Neuronal stem cell (in vitro differentiated cells): ENCODE results near the gene GPA33.

Experiments
- DNase-seq: peaks from one replicate; pipeline ENCODE4 v3.0.0-alpha.2; 2013; ENCODE audit warnings: low spot score
- H2AFZ ChIP-seq: one replicate; pipeline ENCODE4 v1.6.1; 2013; ENCODE audit warnings: mild to moderate bottlenecking, low read length, inconsistent platforms
- H2AK5ac ChIP-seq: 2 replicates; pipeline ENCODE4 v1.6.1; 2013; ENCODE audit warnings: low read depth, mild to moderate bottlenecking, inconsistent platforms, low read length, moderate library complexity, mixed read lengths
- H2BK120ac ChIP-seq: 2 replicates; pipeline ENCODE4 v1.6.1; 2013; ENCODE audit warnings: low read depth, mild to moderate bottlenecking, inconsistent platforms, low read length, moderate library complexity, mixed read lengths
- H2BK12ac ChIP-seq: one replicate; pipeline ENCODE4 v1.6.1; 2013; ENCODE audit warnings: low read length, inconsistent platforms
- H2BK15ac ChIP-seq: 2 replicates; pipeline ENCODE4 v1.6.1; 2013; ENCODE audit warnings: mild to moderate bottlenecking, low read length, inconsistent platforms, mixed read lengths
- H2BK5ac ChIP-seq: one replicate; pipeline ENCODE4 v1.6.1; 2013; ENCODE audit warnings: inconsistent platforms, mild to moderate bottlenecking, low read length, moderate library complexity
- H3K14ac ChIP-seq: one replicate; pipeline ENCODE4 v1.6.1; 2013; ENCODE audit warnings: low read length, inconsistent platforms
- H3K18ac ChIP-seq: 2 replicates; pipeline ENCODE4 v1.6.1; 2013; ENCODE audit warnings: low read length, inconsistent platforms
- H3K23ac ChIP-seq: 2 replicates; pipeline ENCODE4 v1.6.1; 2013; ENCODE audit warnings: low read depth, mild to moderate bottlenecking, mixed read lengths, low read length, inconsistent platforms; ENCODE audit not compliant: poor library complexity
- H3K27ac ChIP-seq: replicated peaks from 3 replicates; pipeline ENCODE4 v1.5.1; 2013; ENCODE audit warnings: low read length, inconsistent platforms
- H3K27me3 ChIP-seq, 3 experiments: 2 replicates each; pipeline ENCODE4 v1.6.1; 2013; ENCODE audit warnings: low read length in 3 of 3, mild to moderate bottlenecking in 2 of 3, inconsistent platforms in 1 of 3, low read depth in 1 of 3, mixed read lengths in 1 of 3, moderate library complexity in 1 of 3; ENCODE audit not compliant: control insufficient read depth in 3 of 3, insufficient read depth in 3 of 3
- H3K36me3 ChIP-seq, 2 donors: replicated peaks in 1 of 2; 2 replicates each; pipeline ENCODE4 v1.6.1; 2013; ENCODE audit warnings: low read length in 2 of 2; ENCODE audit not compliant: control insufficient read depth in 2 of 2, insufficient read depth in 2 of 2
- H3K4ac ChIP-seq: 2 replicates; pipeline ENCODE4 v1.6.1; 2013; ENCODE audit warnings: inconsistent platforms, mild to moderate bottlenecking, low read length, moderate library complexity
- H3K4me1 ChIP-seq, 2 donors: 1 replicate in 1 of 2; 2 replicates in 1 of 2; pipeline ENCODE4 v1.6.1; 2013; ENCODE audit warnings: low read length in 2 of 2, low read depth in 1 of 2; ENCODE audit not compliant: control insufficient read depth in 2 of 2, insufficient read depth in 1 of 2
- H3K4me2 ChIP-seq: one replicate; pipeline ENCODE4 v1.6.1; 2013; ENCODE audit warnings: mild to moderate bottlenecking, low read length, inconsistent platforms; ENCODE audit not compliant: insufficient read depth, poor library complexity, severe bottlenecking
- H3K4me3 ChIP-seq, 2 donors: 2 replicates each; pipeline ENCODE4 v1.5.1; 2013; ENCODE audit warnings: low read length in 2 of 2, mild to moderate bottlenecking in 2 of 2, inconsistent platforms in 1 of 2, moderate library complexity in 1 of 2
- H3K79me1 ChIP-seq: one replicate; pipeline ENCODE4 v1.6.1; 2013; ENCODE audit warnings: low read depth, mild to moderate bottlenecking, inconsistent platforms, low read length, moderate library complexity
- H3K9ac ChIP-seq: one replicate; pipeline ENCODE4 v1.6.1; 2013; ENCODE audit warnings: mild to moderate bottlenecking, low read depth, low read length, inconsistent platforms; ENCODE audit not compliant: poor library complexity
- H3K9me3 ChIP-seq, 2 donors: replicated peaks in 1 of 2; 2 replicates each; pipeline versions ENCODE3 to v1.6.1; 2013; ENCODE audit warnings: low read length in 2 of 2, mild to moderate bottlenecking in 2 of 2, inconsistent platforms in 1 of 2, low read depth in 1 of 2, mixed read lengths in 1 of 2, moderate library complexity in 1 of 2; ENCODE audit not compliant: control insufficient read depth in 2 of 2, insufficient read depth in 1 of 2
- H4K8ac ChIP-seq: one replicate; pipeline ENCODE4 v1.6.1; 2013; ENCODE audit warnings: low read depth, mild to moderate bottlenecking, inconsistent platforms, low read length, moderate library complexity
- H4K91ac ChIP-seq: one replicate; pipeline ENCODE4 v1.6.1; 2013; ENCODE audit warnings: low read length, low read depth, mild to moderate bottlenecking, inconsistent platforms; ENCODE audit not compliant: poor library complexity
- WGBS, 2 donors: extraction: QIAGEN DNeasy Blood & Tissue Kit; methylation state at CpG; one replicate each; pipeline ENCODE4 v1.1.7; 2013; ENCODE audit warnings: missing lambda C conversion rate in 2 of 2, mixed read lengths in 1 of 2; ENCODE audit not compliant: insufficient read length in 2 of 2, insufficient replicate concordance in 1 of 2; ENCODE audit errors: extremely low coverage in 2 of 2; 5-methylcytosine and 5-hydroxymethylcytosine counted together

The GPA33 gene

DNA sequence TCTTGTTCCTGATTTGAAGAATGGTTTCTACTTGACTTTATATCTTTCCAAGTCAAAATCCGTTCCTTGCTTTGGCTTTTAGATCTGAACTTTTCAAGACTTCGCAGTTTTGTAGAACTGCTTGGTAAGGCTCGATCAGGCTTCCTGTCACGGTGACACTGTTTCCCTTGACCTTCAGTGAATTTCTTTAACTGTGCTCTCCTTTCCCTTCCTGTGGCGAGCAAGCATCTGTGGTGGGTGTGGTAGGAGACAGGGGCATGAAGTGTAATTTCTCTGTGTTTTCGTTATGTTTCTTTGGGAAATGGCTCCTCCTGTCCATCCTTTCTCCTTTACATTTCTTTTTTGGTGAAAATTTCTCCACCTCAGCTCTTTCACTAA is 14.1 kb upstream of the GPA33 start:
- no peak for DNase-seq
- H2BK5ac ChIP-seq = no peak overlapping the region
- H2BK15ac ChIP-seq = no peak overlapping the region
- H3K14ac ChIP-seq = no peak overlapping the region
- no peak overlapping the region for H3K4me3 ChIP-seq
- H3K4ac ChIP-seq = no peak overlapping the region
- no peaks in the 10 kb centered on the region for H3K36me3 ChIP-seq
- H3K18ac ChIP-seq = no peak overlapping the region
- no peak overlapping the region for H3K27ac ChIP-seq
- no peak overlapping the region for H2BK120ac ChIP-seq
- H4K8ac ChIP-seq = no peak overlapping the region
- no peak overlapping the region for H4K91ac ChIP-seq
- no peak overlapping the region for H2BK12ac ChIP-seq
- no peaks in the 10 kb centered on the region for H3K79me1 ChIP-seq
- H2AFZ ChIP-seq = no peak overlapping the region
- H2AK5ac ChIP-seq = no peak overlapping the region
- H3K9ac ChIP-seq = no peak overlapping the region
- no peak overlapping the region for H3K4me2 ChIP-seq
- peaks cover 0 to 5% of the 10 kb centered on the region in 2 donors for H3K9me3 ChIP-seq
- H3K23ac ChIP-seq = no peak overlapping the region
- H3K27me3 ChIP-seq = no peaks in the 10 kb centered on the region
- no CpG with 5 or more reads among the region's 6 CpGs for WGBS, 2 donors
- peaks cover 0 to 7% of the 10 kb centered on the region in 2 donors for H3K4me1 ChIP-seq

DNA sequence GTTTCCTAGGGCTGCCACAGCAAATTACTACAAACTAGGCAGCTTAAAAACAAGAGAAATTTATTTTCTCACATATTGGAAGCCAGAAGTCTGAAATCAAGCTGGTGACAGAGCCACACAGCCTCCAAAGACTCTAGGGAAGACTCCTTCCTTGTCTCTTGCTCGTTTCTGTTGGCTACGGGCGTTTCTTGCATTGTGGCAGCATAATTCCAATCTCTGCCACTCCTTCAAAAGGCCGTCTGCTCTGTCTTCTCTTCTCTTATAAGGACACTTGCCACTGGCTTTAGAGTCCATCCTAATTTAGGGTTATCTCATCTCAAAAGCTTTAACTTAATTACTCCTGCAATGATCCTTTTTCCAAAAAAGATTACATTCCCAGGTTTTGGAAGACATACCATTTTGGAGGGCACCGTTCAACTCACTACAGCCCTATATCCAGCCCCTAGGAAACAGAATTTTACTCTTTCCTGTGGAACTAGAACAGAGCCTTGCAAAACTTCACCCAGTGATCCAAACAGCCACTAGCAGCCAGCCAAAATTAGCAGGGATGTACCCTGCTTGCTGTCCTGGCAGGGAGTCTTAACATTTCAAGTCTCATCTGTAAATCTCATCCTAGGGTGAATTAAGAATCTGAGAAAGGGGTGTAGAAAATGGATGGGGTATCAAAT is 12.9 kb upstream of the GPA33 start:
- Histone ChIP-seq H2BK120ac (no peak overlapping the region), H3K4me1 (peaks cover 0 to 6% of the 10 kb centered on the region in 2 donors), H3K4me3 (no peak overlapping the region), H3K36me3 (no peaks in the 10 kb centered on the region), H2BK15ac (no peak overlapping the region), H3K18ac (no peak overlapping the region), H2BK5ac (no peak overlapping the region), H2AFZ (no peak overlapping the region), H3K79me1 (no peaks in the 10 kb centered on the region), H2AK5ac (no peak overlapping the region), H3K14ac (no peak overlapping the region), H3K4ac (no peak overlapping the region), H4K8ac (no peak overlapping the region), H3K4me2 (no peak overlapping the region), H3K27ac (no peak overlapping the region), H4K91ac (no peak overlapping the region), H3K23ac (no peak overlapping the region), H3K9ac (no peak overlapping the region), H3K9me3 (peaks cover 0 to 5% of the 10 kb centered on the region in 2 donors), H3K27me3 (no peaks in the 10 kb centered on the region), H2BK12ac (no peak overlapping the region)
- DNase-seq = no peak
- no CpG with 5 or more reads among the region's 5 CpGs for WGBS, 2 donors

DNA sequence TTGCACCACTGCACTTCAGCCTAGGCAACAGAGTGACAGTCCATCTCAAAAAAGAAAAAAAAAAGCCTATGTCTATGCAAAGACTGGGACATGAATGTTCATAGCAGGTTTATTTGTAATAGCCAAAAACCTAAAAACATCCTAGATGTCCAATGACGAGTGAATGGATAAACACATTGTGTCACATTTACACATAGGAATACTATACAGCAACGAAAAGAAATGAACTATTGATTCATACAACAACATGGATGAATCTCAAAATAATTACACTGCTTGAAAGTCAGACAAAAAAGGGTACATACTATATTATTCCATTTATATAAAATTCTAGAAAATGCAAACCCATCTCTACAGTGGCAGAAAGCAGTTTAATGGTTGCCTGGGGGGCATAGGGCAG is 11.6 kb upstream of the GPA33 start:
- no peak overlapping the region for H3K4me3 ChIP-seq

DNA sequence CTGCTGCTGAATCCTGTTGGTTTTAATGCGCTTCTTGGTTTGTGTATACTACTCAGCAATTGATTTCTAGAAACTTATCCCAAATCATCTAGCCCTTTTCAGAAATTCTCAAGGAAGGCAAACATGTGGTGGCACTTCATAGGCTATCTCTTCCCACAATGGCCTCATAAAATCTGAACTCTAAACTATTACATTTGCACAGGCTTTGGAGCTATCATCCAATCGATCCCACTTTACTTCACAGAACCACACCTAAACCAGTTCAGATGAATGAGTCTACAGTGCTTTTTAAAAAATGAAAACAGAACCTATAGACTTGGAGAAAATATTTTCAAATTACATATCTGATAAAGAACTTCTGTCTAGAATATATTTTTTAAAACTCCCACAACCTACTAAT is 10.6 kb upstream of the GPA33 start:
- H2BK120ac ChIP-seq = no peak overlapping the region
- no peaks in the 10 kb centered on the region for H3K36me3 ChIP-seq
- DNase-seq = no peak
- H2BK5ac ChIP-seq = no peak overlapping the region
- no peak overlapping the region for H4K91ac ChIP-seq
- no peak overlapping the region for H2BK15ac ChIP-seq
- no peak overlapping the region for H2BK12ac ChIP-seq
- H3K9me3 ChIP-seq = peaks cover 0 to 5% of the 10 kb centered on the region in 2 donors
- H2AK5ac ChIP-seq = no peak overlapping the region
- no peak overlapping the region for H3K4ac ChIP-seq
- H3K4me2 ChIP-seq = no peak overlapping the region
- no peak overlapping the region for H3K9ac ChIP-seq
- no peak overlapping the region for H2AFZ ChIP-seq
- peaks cover 0 to 6% of the 10 kb centered on the region in 2 donors for H3K4me1 ChIP-seq
- no peak overlapping the region for H3K4me3 ChIP-seq
- no peak overlapping the region for H3K14ac ChIP-seq
- WGBS, 2 donors = no CpG with 5 or more reads among the region's 2 CpGs
- H4K8ac ChIP-seq = no peak overlapping the region
- no peaks in the 10 kb centered on the region for H3K27me3 ChIP-seq
- no peak overlapping the region for H3K27ac ChIP-seq
- H3K23ac ChIP-seq = no peak overlapping the region
- H3K18ac ChIP-seq = no peak overlapping the region
- no peaks in the 10 kb centered on the region for H3K79me1 ChIP-seq

More for the DNA sequence above, 11.6 kb upstream of the GPA33 start:
- H3K23ac ChIP-seq = no peak overlapping the region
- no peak overlapping the region for H3K14ac ChIP-seq
- no peaks in the 10 kb centered on the region for H3K27me3 ChIP-seq
- H3K4me1 ChIP-seq = peaks cover 0 to 6% of the 10 kb centered on the region in 2 donors
- no peak overlapping the region for H3K9ac ChIP-seq
- no peak overlapping the region for H4K8ac ChIP-seq
- no peak overlapping the region for H2BK120ac ChIP-seq
- H3K27ac ChIP-seq = no peak overlapping the region
- no CpG with 5 or more reads among the region's 2 CpGs for WGBS, 2 donors
- H2AK5ac ChIP-seq = no peak overlapping the region
- H2AFZ ChIP-seq = no peak overlapping the region
- DNase-seq = no peak
- H3K36me3 ChIP-seq = no peaks in the 10 kb centered on the region
- H3K18ac ChIP-seq = no peak overlapping the region
- peaks cover 0 to 5% of the 10 kb centered on the region in 2 donors for H3K9me3 ChIP-seq
- no peak overlapping the region for H3K4ac ChIP-seq
- H3K79me1 ChIP-seq = no peaks in the 10 kb centered on the region
- no peak overlapping the region for H4K91ac ChIP-seq
- no peak overlapping the region for H2BK5ac ChIP-seq
- no peak overlapping the region for H2BK15ac ChIP-seq
- no peak overlapping the region for H2BK12ac ChIP-seq
- H3K4me2 ChIP-seq = no peak overlapping the region
